ENCODE results near the gene SAE1.
"Not testable (repeated sequence)": the region's sequence is repeated elsewhere in the genome, so short reads cannot be mapped to it uniquely, and the experiment has no call there.

Gene SAE1

DNA sequence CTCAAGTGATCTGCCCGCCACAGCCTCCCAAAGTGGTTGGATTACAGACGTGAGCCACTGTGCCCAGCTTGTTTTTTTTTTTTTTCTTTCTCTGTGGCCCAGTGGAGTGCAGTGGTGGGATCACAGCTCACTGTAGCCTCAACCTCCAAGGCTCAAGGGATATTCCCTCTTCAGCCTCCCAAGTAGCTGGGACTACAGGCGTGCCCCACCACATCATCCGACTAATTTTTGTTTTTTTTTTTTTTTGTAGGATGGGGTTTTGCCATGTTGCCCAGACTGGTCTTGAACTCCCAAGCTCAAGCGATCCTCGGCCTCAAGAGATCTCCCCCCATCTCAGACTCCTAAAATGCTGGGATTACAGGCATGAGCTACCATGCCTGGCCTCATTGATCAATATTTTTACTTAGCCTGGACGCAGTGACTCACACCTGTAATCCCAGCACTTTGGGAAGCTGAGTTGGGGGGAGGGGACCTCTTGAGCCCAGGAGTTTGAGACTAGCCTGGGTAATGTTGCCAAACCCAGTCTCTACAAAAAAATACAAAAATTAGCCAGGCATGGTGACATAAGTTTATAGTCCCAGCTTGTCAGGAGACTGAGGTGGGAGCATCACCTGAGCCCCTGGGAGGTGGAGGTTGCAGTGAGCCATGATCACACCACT lies 1.7 kb downstream of the SAE1 start:
- peaks cover 27% of the 10 kb centered on the region for H3K4me1 ChIP-seq (ENCODE audit: control insufficient read depth, insufficient read depth, low read length, unreplicated experiment)
- H3K27me3 ChIP-seq (ENCODE audit: insufficient read depth, low read length) = no peaks in the 10 kb centered on the region
- no peaks in the 10 kb centered on the region for H3K36me3 ChIP-seq (ENCODE audit: insufficient read depth, low read length)
- H3K79me2 ChIP-seq (ENCODE audit: control insufficient read depth, insufficient read depth, low read length, unreplicated experiment) = peaks cover 63% of the 10 kb centered on the region
- H3K27ac ChIP-seq (ENCODE audit: low read depth, low read length) = no peak overlapping the region
- H3K4me3 ChIP-seq (ENCODE audit: low read depth, low read length) = peak overlapping the region; percentile 83
- no peak overlapping the region for H2AFZ ChIP-seq (ENCODE audit: low read length, unreplicated experiment)

DNA sequence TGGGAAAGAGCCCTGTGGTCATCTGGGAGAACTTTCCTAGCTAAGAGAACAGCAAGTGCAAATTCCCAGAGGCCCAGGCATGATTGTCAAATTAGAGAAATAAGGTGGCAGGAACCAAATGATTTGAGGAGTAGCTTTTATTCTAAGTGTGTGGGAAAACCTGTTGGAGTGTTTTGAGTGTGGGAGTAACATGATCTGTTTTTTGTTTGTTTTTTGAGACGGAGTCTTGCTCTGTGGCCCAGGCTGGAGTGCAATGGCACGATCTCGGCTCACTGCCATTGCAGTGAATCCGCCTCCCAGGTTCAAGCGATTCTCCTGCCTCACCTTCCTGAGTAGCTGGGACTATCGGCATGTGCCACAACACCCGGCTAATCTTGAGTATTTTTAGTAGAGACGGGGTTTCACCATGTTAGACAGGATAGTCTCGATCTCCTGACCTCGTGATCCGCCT lies 2.4 kb downstream of the SAE1 start:
- Histone ChIP-seq H3K36me3 (ENCODE audit: insufficient read depth, low read length) (no peaks in the 10 kb centered on the region), H2AFZ (ENCODE audit: low read length, unreplicated experiment) (no peak overlapping the region), H3K27me3 (ENCODE audit: insufficient read depth, low read length) (no peaks in the 10 kb centered on the region), H3K79me2 (ENCODE audit: control insufficient read depth, insufficient read depth, low read length, unreplicated experiment) (peaks cover 66% of the 10 kb centered on the region), H3K4me1 (ENCODE audit: control insufficient read depth, insufficient read depth, low read length, unreplicated experiment) (peaks cover 27% of the 10 kb centered on the region), H3K4me3 (ENCODE audit: low read depth, low read length) (peak overlapping the region; percentile 83; the same call in 1 of the 2 replicates), H3K27ac (ENCODE audit: low read depth, low read length) (no peak overlapping the region)

DNA sequence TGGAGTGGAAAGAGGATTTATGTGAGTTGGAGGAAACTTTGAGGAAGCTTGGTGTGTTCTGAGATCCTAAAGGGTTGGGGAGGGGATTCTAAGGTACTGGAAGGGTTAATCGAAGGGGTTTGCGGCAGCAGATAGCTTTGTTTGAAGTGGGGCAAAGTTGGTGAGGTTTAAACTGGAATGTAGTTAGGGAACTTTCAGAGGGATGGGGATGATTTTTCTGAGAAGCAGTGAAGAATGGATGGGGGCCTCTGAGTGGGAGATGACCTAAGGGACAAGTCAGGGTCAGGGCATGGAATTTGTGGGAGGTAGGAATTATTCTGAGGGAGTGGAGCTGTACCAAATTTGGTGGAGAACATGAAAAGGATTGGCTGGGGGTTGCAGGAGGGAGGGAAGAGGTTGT lies 3.9 kb downstream of the SAE1 start:
- Histone ChIP-seq H3K4me3 (ENCODE audit: low read depth, low read length) (peak overlapping the region; percentile 43; the same call in 1 of the 2 replicates), H3K36me3 (ENCODE audit: insufficient read depth, low read length) (no peaks in the 10 kb centered on the region), H2AFZ (ENCODE audit: low read length, unreplicated experiment) (no peak overlapping the region), H3K27ac (ENCODE audit: low read depth, low read length) (no peak overlapping the region), H3K27me3 (ENCODE audit: insufficient read depth, low read length) (no peaks in the 10 kb centered on the region), H3K79me2 (ENCODE audit: control insufficient read depth, insufficient read depth, low read length, unreplicated experiment) (peaks cover 80% of the 10 kb centered on the region), H3K4me1 (ENCODE audit: control insufficient read depth, insufficient read depth, low read length, unreplicated experiment) (peaks cover 27% of the 10 kb centered on the region)

DNA sequence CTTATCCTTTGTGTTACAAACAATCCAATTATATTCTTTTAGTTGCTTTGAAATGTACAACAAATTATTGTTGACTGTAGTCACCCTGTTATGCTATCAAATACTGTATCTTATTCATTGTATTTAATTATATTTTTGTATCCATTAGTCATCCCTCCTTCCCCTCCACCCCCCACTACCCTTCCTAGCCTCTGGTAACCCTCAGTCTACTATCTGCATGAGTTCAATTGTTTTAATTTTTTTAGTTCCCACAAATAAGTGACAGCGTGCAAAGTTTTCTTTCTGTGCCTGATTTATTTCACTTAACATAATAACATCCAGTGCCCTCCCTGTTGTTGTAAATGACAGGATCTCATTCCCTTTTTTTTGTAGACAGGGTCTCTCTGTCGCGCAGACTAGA lies 4.5 kb downstream of the SAE1 start:
- H3K27ac ChIP-seq (ENCODE audit: low read depth, low read length) = no peak overlapping the region
- H3K4me3 ChIP-seq (ENCODE audit: low read depth, low read length) = no peak overlapping the region
- H3K27me3 ChIP-seq (ENCODE audit: insufficient read depth, low read length) = no peaks in the 10 kb centered on the region
- H2AFZ ChIP-seq (ENCODE audit: low read length, unreplicated experiment) = no peak overlapping the region
- peaks cover 27% of the 10 kb centered on the region for H3K4me1 ChIP-seq (ENCODE audit: control insufficient read depth, insufficient read depth, low read length, unreplicated experiment)
- H3K79me2 ChIP-seq (ENCODE audit: control insufficient read depth, insufficient read depth, low read length, unreplicated experiment) = peaks cover 80% of the 10 kb centered on the region
- no peaks in the 10 kb centered on the region for H3K36me3 ChIP-seq (ENCODE audit: insufficient read depth, low read length)

DNA sequence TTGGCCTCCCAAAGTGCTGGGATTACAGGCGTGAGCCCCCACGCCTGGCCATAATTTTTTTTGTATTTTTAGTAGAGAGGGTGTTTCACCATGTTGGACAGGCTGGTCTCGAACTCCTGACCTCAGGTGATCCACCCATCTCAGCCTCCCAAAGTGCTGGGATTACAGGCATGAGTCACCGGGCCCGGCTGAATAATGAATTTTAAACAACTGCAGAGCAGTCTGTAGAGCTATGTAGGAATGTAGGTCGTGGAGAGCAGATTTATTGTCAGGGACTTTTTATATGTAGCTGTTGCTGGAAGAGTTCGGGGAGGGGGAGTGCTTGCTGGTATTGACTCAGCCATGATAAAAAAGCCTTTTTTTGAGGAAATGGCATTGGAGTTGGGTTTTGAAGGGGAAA lies 10.6 kb downstream of the SAE1 start:
- not testable (repeated sequence) for H3K4me3 ChIP-seq (ENCODE audit: low read depth, low read length); H3K36me3 ChIP-seq (ENCODE audit: insufficient read depth, low read length); H3K27me3 ChIP-seq (ENCODE audit: insufficient read depth, low read length); H2AFZ ChIP-seq (ENCODE audit: low read length, unreplicated experiment); H3K27ac ChIP-seq (ENCODE audit: low read depth, low read length); H3K4me1 ChIP-seq (ENCODE audit: control insufficient read depth, insufficient read depth, low read length, unreplicated experiment)
- H3K79me2 ChIP-seq (ENCODE audit: control insufficient read depth, insufficient read depth, low read length, unreplicated experiment) = peaks cover 69% of the 10 kb centered on the region

DNA sequence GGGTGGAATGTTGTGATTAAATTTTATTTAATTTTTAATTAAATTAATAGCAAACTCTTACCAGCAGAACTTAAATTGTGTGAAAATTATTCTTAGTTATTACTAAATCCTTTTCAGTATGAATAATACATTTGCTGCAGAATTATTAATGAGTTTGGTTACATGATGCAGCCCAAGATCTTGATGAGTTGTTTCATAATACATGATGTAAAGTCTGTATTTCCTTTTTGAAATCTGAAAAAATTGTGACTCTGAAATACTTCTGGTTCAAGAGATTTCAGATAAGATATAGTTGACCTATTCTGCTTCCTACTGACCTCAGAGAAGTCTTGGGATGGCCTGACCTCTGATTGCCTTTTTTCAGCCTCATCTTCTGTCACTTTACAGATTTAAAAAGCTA lies 11.1 kb downstream of the SAE1 start:
- no peaks in the 10 kb centered on the region for H3K27me3 ChIP-seq (ENCODE audit: insufficient read depth, low read length)
- no peak overlapping the region for H3K27ac ChIP-seq (ENCODE audit: low read depth, low read length)
- H2AFZ ChIP-seq (ENCODE audit: low read length, unreplicated experiment) = no peak overlapping the region
- no peak overlapping the region for H3K4me3 ChIP-seq (ENCODE audit: low read depth, low read length)
- H3K36me3 ChIP-seq (ENCODE audit: insufficient read depth, low read length) = no peaks in the 10 kb centered on the region
- H3K79me2 ChIP-seq (ENCODE audit: control insufficient read depth, insufficient read depth, low read length, unreplicated experiment) = peaks cover 69% of the 10 kb centered on the region
- H3K4me1 ChIP-seq (ENCODE audit: control insufficient read depth, insufficient read depth, low read length, unreplicated experiment) = peaks cover 5% of the 10 kb centered on the region

DNA sequence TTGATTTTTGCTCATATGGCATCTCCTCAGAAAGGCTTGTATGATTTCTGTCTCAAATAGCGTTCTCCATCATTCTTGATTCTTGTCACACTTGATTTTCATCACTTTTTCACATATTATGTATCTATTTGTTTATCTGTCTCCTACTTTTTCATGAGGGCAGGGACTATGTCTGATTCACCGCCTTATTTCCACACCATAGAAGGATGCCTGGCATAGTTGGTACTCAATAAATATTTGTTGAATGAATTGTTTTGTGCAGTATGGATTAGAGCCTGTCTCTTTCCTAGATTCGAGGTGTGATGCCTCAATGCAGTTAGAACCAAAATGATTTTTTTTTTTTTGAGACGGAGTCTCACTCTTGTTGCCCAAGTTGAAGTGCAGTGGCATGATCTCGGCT lies 12.1 kb downstream of the SAE1 start:
- peaks cover 64% of the 10 kb centered on the region for H3K79me2 ChIP-seq (ENCODE audit: control insufficient read depth, insufficient read depth, low read length, unreplicated experiment)
- H3K36me3 ChIP-seq (ENCODE audit: insufficient read depth, low read length) = no peaks in the 10 kb centered on the region
- no peak overlapping the region for H3K4me3 ChIP-seq (ENCODE audit: low read depth, low read length)
- no peak overlapping the region for H2AFZ ChIP-seq (ENCODE audit: low read length, unreplicated experiment)
- H3K27me3 ChIP-seq (ENCODE audit: insufficient read depth, low read length) = no peaks in the 10 kb centered on the region
- H3K27ac ChIP-seq (ENCODE audit: low read depth, low read length) = no peak overlapping the region
- H3K4me1 ChIP-seq (ENCODE audit: control insufficient read depth, insufficient read depth, low read length, unreplicated experiment) = peaks cover 5% of the 10 kb centered on the region

DNA sequence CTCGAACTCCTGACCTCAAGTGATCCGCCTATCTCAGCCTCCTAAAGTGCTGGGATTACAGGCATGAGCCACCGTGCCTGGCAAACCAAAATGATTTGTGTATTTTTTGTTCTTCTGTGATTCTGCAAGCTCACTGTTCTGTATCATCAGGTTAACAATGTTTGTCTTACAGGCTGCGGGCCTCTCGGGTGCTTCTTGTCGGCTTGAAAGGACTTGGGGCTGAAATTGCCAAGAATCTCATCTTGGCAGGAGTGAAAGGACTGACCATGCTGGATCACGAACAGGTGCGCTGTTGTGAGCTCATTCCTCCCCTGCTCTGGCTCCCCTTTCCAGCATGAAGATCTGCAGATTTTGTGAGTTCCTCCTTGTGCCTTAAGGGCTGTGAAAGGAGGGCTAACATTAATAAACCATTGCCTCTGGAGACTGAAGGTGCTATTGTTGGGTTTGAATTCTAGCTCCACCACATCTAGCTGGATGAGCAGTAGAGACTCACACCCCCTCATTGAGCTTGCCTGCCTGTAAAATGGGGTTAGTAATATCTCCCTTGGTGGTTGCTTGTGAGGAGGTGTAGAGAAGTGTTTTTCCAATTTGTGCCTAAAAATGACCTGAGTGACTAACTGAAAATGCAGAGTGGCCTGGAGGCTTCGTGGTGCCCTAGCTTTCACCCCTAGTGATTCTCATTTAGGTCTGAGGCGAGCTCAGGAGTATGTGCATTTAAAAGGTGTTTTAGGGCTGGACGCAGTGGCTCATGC lies 12.9 kb downstream of the SAE1 start:
- Histone ChIP-seq H3K36me3 (ENCODE audit: insufficient read depth, low read length) (no peaks in the 10 kb centered on the region), H3K27ac (ENCODE audit: low read depth, low read length) (no peak overlapping the region), H3K79me2 (ENCODE audit: control insufficient read depth, insufficient read depth, low read length, unreplicated experiment) (peaks cover 65% of the 10 kb centered on the region), H2AFZ (ENCODE audit: low read length, unreplicated experiment) (no peak overlapping the region), H3K4me3 (ENCODE audit: low read depth, low read length) (no peak overlapping the region), H3K4me1 (ENCODE audit: control insufficient read depth, insufficient read depth, low read length, unreplicated experiment) (peaks cover 5% of the 10 kb centered on the region), H3K27me3 (ENCODE audit: insufficient read depth, low read length) (no peaks in the 10 kb centered on the region)

DNA sequence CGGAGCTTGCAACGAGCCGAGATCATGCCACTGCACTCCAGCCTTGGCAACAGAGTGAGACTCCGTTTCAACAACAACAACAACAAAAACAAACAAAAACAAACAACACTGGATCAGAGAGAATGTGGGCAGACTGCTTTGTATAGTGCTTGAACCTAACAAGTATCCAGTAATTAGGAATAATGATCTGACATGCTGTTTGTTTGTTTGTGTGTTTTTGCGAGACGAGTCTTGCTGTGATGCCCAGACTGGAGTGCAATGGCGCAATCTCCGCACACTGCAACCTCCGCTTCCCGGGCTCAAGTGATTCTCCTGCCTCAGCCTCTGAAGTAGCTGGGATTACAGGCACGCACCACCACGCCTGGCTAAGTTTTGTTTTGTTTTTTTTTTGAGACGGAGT lies 14.0 kb downstream of the SAE1 start:
- H3K36me3 ChIP-seq (ENCODE audit: insufficient read depth, low read length) = no peaks in the 10 kb centered on the region
- no peak overlapping the region for H3K4me3 ChIP-seq (ENCODE audit: low read depth, low read length)
- H3K79me2 ChIP-seq (ENCODE audit: control insufficient read depth, insufficient read depth, low read length, unreplicated experiment) = peaks cover 56% of the 10 kb centered on the region
- no peaks in the 10 kb centered on the region for H3K27me3 ChIP-seq (ENCODE audit: insufficient read depth, low read length)
- no peak overlapping the region for H2AFZ ChIP-seq (ENCODE audit: low read length, unreplicated experiment)
- H3K27ac ChIP-seq (ENCODE audit: low read depth, low read length) = no peak overlapping the region
- peaks cover 5% of the 10 kb centered on the region for H3K4me1 ChIP-seq (ENCODE audit: control insufficient read depth, insufficient read depth, low read length, unreplicated experiment)

DNA sequence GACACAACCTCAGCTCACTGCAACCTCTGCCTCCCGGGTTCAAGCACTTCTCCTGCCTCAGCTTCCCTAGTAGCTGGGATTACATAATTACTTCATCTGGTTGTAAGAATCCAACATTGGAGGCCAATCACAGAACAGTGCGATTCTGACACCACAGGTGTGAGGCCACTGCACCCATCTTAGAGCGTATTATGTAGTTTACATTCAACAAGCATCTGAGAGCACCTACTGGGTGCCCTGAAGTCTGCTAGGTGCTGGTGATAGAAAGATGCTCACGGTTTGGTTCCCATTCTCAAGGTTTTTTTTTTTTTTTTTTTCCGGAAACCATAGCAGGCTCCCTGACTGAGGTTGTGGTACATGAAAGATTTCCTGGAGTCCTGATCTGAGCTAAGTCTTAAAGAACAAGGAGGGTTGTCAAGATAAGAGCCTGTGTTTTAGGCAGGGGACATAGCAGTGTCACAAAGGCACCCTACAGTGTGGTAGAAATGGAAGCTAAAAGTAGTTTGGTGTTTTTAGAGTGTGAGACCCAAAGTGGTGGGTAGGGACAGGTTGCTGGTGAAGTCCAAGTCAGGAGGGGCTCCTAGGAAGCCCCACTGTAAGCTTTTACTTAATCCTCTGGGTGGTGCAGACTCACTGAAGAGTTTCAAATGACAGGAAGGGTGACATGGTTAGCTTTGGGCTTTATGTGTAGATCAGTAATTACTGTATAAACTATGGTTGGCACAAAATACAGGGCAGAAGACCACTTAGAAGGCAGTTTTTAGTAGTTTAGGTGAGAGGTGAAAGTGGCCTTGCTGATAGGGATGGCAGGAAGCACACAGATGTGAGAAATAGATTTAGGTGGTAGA lies 15.2 kb downstream of the SAE1 start:
- Histone ChIP-seq H3K4me3 (ENCODE audit: low read depth, low read length) (no peak overlapping the region), H3K27me3 (ENCODE audit: insufficient read depth, low read length) (no peaks in the 10 kb centered on the region), H3K27ac (ENCODE audit: low read depth, low read length) (no peak overlapping the region), H3K4me1 (ENCODE audit: control insufficient read depth, insufficient read depth, low read length, unreplicated experiment) (peaks cover 5% of the 10 kb centered on the region), H2AFZ (ENCODE audit: low read length, unreplicated experiment) (no peak overlapping the region), H3K79me2 (ENCODE audit: control insufficient read depth, insufficient read depth, low read length, unreplicated experiment) (peaks cover 51% of the 10 kb centered on the region), H3K36me3 (ENCODE audit: insufficient read depth, low read length) (peaks cover 8% of the 10 kb centered on the region)

Data from ACC112 (cell line).